SK-N-SH treated with all-trans-retinoic acid at 6 μM for 48 hours (cell line): ENCODE data around the gene ATP7B.

Experiments
- ATAC-seq: fragments of 200-7000 bp; cut with Tn5 transposase; 3 replicates; pipeline ENCODE4 v1.9.1; 2020; ENCODE audit warnings: mild to moderate bottlenecking, moderate library complexity
- ARNTL ChIP-seq: fragments of 450-650 bp; formaldehyde crosslinking; IDR thresholded peaks from 2 replicates; pipeline ENCODE4 v1.5.0; 2020; ENCODE audit warnings: low read depth, mild to moderate bottlenecking, moderate library complexity, borderline replicate concordance
- BACH2 ChIP-seq: fragments of 250-450 bp; sonication (Bioruptor Pico); IDR thresholded peaks from 2 replicates; pipeline ENCODE4 v1.9.0; 2021; ENCODE audit warnings: mild to moderate bottlenecking, borderline replicate concordance
- CSDC2 ChIP-seq: fragments of 250-450 bp; sonication (Bioruptor Pico); IDR thresholded peaks from 2 replicates; pipeline ENCODE4 v1.5.0; 2020; ENCODE audit warnings: mild to moderate bottlenecking, moderate library complexity
- ESRRG ChIP-seq: fragments of 250-450 bp; sonication (Bioruptor Pico); IDR thresholded peaks from 2 replicates; pipeline ENCODE4 v1.6.1; 2021; ENCODE audit warnings: mild to moderate bottlenecking
- GLIS3 ChIP-seq: fragments of 250-450 bp; sonication (Bioruptor Pico); IDR thresholded peaks from 2 replicates; pipeline ENCODE4 v1.5.0; 2020; ENCODE audit warnings: mild to moderate bottlenecking, moderate library complexity
- ISL1 ChIP-seq: fragments of 250-450 bp; sonication (Bioruptor Pico); IDR thresholded peaks from 2 replicates; pipeline ENCODE4 v2.1.2; 2022; ENCODE audit warnings: mild to moderate bottlenecking, moderate library complexity
- OSR1 ChIP-seq: fragments of 250-450 bp; sonication (Bioruptor Pico); IDR thresholded peaks from 2 replicates; pipeline ENCODE4 v1.8.0; 2022; ENCODE audit warnings: moderate library complexity, mild to moderate bottlenecking, inconsistent platforms
- POU6F1 ChIP-seq: fragments of 250-450 bp; sonication (Bioruptor Pico); IDR thresholded peaks from 2 replicates; pipeline ENCODE4 v1.8.0; 2021; ENCODE audit warnings: low read depth, mild to moderate bottlenecking, moderate library complexity, borderline replicate concordance
- PPARA ChIP-seq: fragments of 250-450 bp; sonication (Bioruptor Pico); IDR thresholded peaks from 2 replicates; pipeline ENCODE4 v1.5.0; 2020; ENCODE audit warnings: mild to moderate bottlenecking, borderline replicate concordance
- SNAI2 ChIP-seq: fragments of 250-450 bp; sonication (Bioruptor Pico); IDR thresholded peaks from 2 replicates; pipeline ENCODE4 v1.5.0; 2020; ENCODE audit warnings: mild to moderate bottlenecking, moderate library complexity
- TCF4 ChIP-seq: fragments of 250-450 bp; sonication (Bioruptor Pico); IDR thresholded peaks from 2 replicates; pipeline ENCODE4 v1.8.0; 2021; ENCODE audit warnings: mild to moderate bottlenecking, moderate library complexity, borderline replicate concordance
- TOX ChIP-seq: fragments of 250-450 bp; sonication (Bioruptor Pico); IDR thresholded peaks from 2 replicates; pipeline ENCODE4 v1.8.0; 2021; ENCODE audit warnings: mild to moderate bottlenecking, moderate library complexity, borderline replicate concordance
- ZC3H10 ChIP-seq: fragments of 250-450 bp; sonication (Bioruptor Pico); IDR thresholded peaks from 2 replicates; pipeline ENCODE4 v1.5.1; 2021; ENCODE audit warnings: mild to moderate bottlenecking, moderate library complexity
- ZFP3 ChIP-seq: fragments of 250-450 bp; sonication (Bioruptor Pico); IDR thresholded peaks from 2 replicates; pipeline ENCODE4 v1.5.0; 2020; ENCODE audit warnings: mild to moderate bottlenecking, moderate library complexity
- ZFP30 ChIP-seq: fragments of 450-650 bp; formaldehyde crosslinking; IDR thresholded peaks from 2 replicates; pipeline ENCODE4 v1.5.0; 2022; ENCODE audit warnings: mild to moderate bottlenecking, moderate library complexity
- ZNF565 ChIP-seq: fragments of 450-650 bp; formaldehyde crosslinking; conservative IDR thresholded peaks from 2 replicates; pipeline ENCODE4 v1.5.0; 2020; ENCODE audit warnings: low read depth, mild to moderate bottlenecking, moderate library complexity
- ZNF70 ChIP-seq: fragments of 450-650 bp; formaldehyde crosslinking; IDR thresholded peaks from 2 replicates; pipeline ENCODE4 v1.5.0; 2020; ENCODE audit warnings: mild to moderate bottlenecking, moderate library complexity
- TF ChIP-seq, protein P1 (sequence below): fragments of 250-450 bp; sonication (Bioruptor Pico); IDR thresholded peaks from 2 replicates; pipeline ENCODE4 v1.5.1; 2021; ENCODE audit warnings: mild to moderate bottlenecking, moderate library complexity
- TF ChIP-seq, protein P2 (sequence below): fragments of 250-450 bp; sonication (Bioruptor Pico); IDR thresholded peaks from 2 replicates; pipeline ENCODE4 v1.5.0; 2020; ENCODE audit warnings: mild to moderate bottlenecking, moderate library complexity
- TF ChIP-seq, protein P3 (sequence below): fragments of 250-450 bp; sonication (Bioruptor Pico); IDR thresholded peaks from 2 replicates; pipeline ENCODE4 v1.8.0; 2020; ENCODE audit warnings: mild to moderate bottlenecking, moderate library complexity, borderline replicate concordance

Gene ATP7B

GRCh38 chr13:51957377-51958216 lies 53.7 kb downstream of the ATP7B start:
- TF ChIP-seq ZNF565 (no peak), ISL1 (CRISPR knock-in tag) (no peak), CSDC2 (CRISPR knock-in tag) (no peak), BACH2 (no peak), ARNTL (no peak)
- TF ChIP-seq, protein P1, sequence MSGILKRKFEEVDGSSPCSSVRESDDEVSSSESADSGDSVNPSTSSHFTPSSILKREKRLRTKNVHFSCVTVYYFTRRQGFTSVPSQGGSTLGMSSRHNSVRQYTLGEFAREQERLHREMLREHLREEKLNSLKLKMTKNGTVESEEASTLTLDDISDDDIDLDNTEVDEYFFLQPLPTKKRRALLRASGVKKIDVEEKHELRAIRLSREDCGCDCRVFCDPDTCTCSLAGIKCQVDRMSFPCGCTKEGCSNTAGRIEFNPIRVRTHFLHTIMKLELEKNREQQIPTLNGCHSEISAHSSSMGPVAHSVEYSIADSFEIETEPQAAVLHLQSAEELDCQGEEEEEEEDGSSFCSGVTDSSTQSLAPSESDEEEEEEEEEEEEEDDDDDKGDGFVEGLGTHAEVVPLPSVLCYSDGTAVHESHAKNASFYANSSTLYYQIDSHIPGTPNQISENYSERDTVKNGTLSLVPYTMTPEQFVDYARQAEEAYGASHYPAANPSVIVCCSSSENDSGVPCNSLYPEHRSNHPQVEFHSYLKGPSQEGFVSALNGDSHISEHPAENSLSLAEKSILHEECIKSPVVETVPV (CRISPR knock-in tag): no peak
- ATAC-seq: no peak

- no peak for TF ChIP-seq ZNF70 (CRISPR knock-in tag)
- no peak for TF ChIP-seq ISL1 (CRISPR knock-in tag)
- no peak for TF ChIP-seq OSR1 (CRISPR knock-in tag)
- TF ChIP-seq, protein P2, sequence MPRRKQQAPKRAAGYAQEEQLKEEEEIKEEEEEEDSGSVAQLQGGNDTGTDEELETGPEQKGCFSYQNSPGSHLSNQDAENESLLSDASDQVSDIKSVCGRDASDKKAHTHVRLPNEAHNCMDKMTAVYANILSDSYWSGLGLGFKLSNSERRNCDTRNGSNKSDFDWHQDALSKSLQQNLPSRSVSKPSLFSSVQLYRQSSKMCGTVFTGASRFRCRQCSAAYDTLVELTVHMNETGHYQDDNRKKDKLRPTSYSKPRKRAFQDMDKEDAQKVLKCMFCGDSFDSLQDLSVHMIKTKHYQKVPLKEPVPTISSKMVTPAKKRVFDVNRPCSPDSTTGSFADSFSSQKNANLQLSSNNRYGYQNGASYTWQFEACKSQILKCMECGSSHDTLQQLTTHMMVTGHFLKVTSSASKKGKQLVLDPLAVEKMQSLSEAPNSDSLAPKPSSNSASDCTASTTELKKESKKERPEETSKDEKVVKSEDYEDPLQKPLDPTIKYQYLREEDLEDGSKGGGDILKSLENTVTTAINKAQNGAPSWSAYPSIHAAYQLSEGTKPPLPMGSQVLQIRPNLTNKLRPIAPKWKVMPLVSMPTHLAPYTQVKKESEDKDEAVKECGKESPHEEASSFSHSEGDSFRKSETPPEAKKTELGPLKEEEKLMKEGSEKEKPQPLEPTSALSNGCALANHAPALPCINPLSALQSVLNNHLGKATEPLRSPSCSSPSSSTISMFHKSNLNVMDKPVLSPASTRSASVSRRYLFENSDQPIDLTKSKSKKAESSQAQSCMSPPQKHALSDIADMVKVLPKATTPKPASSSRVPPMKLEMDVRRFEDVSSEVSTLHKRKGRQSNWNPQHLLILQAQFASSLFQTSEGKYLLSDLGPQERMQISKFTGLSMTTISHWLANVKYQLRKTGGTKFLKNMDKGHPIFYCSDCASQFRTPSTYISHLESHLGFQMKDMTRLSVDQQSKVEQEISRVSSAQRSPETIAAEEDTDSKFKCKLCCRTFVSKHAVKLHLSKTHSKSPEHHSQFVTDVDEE (CRISPR knock-in tag): no peak
- TF ChIP-seq TCF4 (CRISPR knock-in tag): no peak
- no peak for TF ChIP-seq SNAI2 (CRISPR knock-in tag)
- TF ChIP-seq POU6F1 (CRISPR knock-in tag): no peak
- no peak for TF ChIP-seq ESRRG (CRISPR knock-in tag)
- TF ChIP-seq, protein P1 (CRISPR knock-in tag): no peak
- no peak for TF ChIP-seq ZFP3
- no peak for TF ChIP-seq BACH2
- no peak for TF ChIP-seq PPARA (CRISPR knock-in tag)
- no peak for TF ChIP-seq ARNTL
- no peak for TF ChIP-seq TOX
- no peak for TF ChIP-seq GLIS3
- no peak for TF ChIP-seq ZFP30
- TF ChIP-seq ZC3H10 (CRISPR knock-in tag): no peak
- TF ChIP-seq CSDC2 (CRISPR knock-in tag): no peak
- TF ChIP-seq, protein P3, sequence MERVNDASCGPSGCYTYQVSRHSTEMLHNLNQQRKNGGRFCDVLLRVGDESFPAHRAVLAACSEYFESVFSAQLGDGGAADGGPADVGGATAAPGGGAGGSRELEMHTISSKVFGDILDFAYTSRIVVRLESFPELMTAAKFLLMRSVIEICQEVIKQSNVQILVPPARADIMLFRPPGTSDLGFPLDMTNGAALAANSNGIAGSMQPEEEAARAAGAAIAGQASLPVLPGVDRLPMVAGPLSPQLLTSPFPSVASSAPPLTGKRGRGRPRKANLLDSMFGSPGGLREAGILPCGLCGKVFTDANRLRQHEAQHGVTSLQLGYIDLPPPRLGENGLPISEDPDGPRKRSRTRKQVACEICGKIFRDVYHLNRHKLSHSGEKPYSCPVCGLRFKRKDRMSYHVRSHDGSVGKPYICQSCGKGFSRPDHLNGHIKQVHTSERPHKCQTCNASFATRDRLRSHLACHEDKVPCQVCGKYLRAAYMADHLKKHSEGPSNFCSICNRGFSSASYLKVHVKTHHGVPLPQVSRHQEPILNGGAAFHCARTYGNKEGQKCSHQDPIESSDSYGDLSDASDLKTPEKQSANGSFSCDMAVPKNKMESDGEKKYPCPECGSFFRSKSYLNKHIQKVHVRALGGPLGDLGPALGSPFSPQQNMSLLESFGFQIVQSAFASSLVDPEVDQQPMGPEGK: no peak
- ATAC-seq: no peak
These were observed 54.5 kb downstream of the ATP7B start for GRCh38 chr13:51956717-51957116.

DNA sequence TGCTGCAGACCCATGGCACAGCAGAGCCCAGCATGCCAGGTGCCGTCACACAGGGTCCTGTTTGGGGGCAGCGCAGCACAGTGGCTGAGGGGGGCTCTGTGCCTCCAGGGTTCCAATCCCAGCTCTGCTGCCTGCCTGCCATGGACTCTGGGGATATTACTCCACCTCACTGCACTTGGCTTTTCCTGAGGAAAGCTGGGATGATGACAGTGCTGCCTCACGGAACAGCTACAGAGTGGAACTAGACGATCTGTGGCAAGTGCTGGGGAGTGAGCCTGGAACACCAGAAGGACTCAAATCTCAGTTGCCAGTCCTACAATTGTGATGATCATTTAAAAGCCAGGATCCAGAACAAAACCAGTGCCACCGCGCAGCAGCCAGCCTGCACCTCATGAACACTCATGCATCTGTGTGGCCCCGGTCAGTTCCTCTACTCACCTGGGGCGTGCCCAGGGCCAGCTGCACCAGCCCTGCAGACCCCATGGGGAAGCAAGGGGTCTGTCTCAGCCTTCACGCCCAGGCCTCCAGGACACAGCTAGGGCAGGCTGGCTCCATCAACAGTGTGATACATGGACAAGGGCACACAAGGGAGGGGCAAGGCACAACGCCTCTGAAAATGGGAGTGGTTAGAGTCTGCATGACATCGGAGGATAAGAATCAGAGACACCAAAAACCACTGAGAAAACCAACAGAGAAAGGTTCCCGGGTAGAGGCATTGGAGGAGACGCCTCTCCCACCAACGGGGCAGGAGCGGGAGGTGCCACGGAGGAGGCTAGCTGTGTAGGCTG lies 55.2 kb downstream of the ATP7B start:
- TF ChIP-seq, protein P3: no peak
- TF ChIP-seq CSDC2 (CRISPR knock-in tag) (no peak), ZFP30 (no peak)
- no peak for ATAC-seq
